CD4-positive, alpha-beta T cell treated with Interleukin-6 at 100 ng/mL for 8 hours (primary cell): ENCODE measurements around the gene COMMD6.

Experiments
- DNase-seq: peaks from one replicate; pipeline ENCODE4 v3.0.0-alpha.2; 2020; ENCODE audit warnings: mixed read lengths, low spot score

COMMD6 gene

DNA sequence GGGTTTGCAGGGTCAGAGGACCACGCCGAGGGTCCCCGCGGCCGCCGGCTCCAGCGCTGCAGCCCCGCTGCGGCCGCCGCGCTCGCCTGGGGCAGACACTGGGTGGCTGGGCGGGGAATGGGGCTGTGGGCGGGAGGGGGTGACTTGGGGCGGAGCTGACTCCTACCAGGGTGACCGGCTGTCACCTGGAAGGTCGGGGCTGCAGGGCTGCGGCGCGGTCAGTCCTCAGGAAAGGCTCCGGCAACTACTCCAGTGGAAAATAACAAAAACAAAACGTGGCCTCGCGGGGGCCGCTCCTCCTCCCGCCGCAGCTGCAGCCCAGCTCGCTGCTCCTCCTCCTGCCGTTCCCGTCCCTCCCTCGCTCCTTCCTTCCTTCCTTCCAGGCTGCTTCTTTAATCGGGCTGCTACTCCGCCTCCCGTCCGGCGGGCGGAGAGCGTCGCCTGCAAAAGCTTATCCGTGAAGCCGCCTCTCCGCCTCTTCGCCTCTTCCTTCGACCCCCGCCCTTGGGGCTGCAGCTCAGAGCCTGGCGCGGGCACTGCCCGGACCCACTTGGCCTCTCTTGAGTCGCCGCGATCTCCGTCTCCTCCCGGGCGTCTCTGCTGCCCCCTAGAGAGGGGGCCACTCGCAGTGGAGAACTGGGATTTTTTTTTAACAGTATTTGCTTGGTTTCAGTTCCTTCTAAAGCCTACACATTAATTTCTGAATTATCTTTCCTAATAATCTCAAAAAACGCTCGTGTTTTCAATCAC, 55.4 kb downstream of the COMMD6 start, which contains the start of gene TBC1D4:
TSS of gene TBC1D4 (minus strand) at position 100 of the 750 bp plus-strand sequence. CDS start 402 bp downstream, outside the sequence.
- peak; percentile 40 for DNase-seq

- DNase-seq, result no peak
These were observed 56.2 kb downstream of the COMMD6 start for GRCh38 chr13:75481176-75482069.

DNA sequence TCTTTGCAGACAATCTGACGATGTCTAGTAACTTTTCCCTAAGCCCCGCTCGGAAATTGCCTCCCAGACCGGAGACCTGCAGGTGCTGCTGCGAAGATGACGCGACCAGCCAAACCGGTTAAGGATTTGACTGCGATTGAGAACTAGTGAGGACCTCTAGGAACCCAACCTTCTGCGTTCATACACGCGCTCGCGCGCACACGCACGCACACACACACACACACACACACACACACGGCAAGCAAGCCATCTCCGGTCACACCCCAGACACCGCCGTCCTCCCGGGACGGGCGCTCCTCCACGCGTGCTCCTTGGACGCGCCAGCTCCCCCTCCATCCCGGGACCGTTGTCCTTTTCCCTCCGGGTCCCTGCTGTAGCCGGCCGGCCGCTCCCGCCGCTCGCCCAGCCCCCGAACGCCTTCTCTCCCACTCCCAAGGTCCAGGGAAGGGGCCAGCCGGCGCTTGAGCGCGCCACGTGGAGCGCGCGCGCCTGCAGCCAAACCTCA, 56.9 kb downstream of the COMMD6 start:
- no peak for DNase-seq

DNA sequence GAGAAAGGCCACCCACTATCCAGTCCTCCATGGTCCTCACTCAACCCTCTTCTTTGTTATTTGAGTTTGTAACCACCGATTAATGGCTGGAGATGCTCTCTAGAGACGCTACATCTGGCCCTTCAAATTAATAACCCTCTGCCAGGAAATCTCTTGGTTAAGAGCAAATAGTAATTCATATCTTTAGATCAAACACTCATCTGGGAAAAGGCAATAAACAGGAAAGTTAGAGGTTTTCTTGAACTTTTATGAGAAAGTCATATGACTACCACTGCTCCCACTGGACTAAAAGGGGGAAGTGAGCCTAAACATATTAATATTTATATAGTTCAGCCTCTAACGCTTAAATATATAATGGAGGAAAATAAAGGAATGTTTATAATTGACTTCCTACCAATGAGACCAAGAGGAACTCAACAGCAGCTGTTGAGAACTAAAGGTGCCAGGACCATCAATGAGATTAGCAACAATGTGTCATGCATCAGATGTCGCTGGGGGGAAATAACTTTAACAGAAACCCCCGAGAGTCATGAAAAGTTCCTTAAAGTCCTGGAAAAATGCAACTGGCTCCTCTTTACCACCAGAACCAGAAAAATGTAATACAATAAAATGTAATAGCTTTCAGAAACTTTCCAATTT, 58.4 kb downstream of the COMMD6 start:
- DNase-seq, result no peak

GRCh38 chr13:75478659-75479058, 59.0 kb downstream of the COMMD6 start:
- DNase-seq, result no peak
